Measurements from ENCODE around the gene SYT1. TPM values are rescaled to one million over a fixed set of nuclear protein-coding genes. Genes with fewer than 3 reads are reported as not detected.

SYT1 gene
- total and polyA plus RNA-seq, 2 of the 4 experiments (the other 2 are of a cell fraction): 2.8 to 3.0 TPM

- Histone ChIP-seq H3K9ac (ENCODE audit: low read depth, low read length) (no peak overlapping the region), H3K4me2 (ENCODE audit: low read depth, low read length) (no peak overlapping the region), H3K27me3 (ENCODE audit: control insufficient read depth, insufficient read depth, low read length) (no peaks in the 10 kb centered on the region; the same call in 1 of the 2 replicates), H3K9me1 (ENCODE audit: insufficient read depth, low read length) (peaks cover 3% of the 10 kb centered on the region; the same call in 1 of the 2 replicates), H2BK5ac (ENCODE audit: low read depth, low read length, poor library complexity, severe bottlenecking) (no peak overlapping the region), H4K8ac (ENCODE audit: low read depth in 2 of 2, low read length in 2 of 2) (no peak overlapping the region), H3K79me1 (ENCODE audit: low read depth in 1 of 2, low read length in 2 of 2) (no peaks in the 10 kb centered on the region), H3K23ac (ENCODE audit: low read depth, low read length) (no peak overlapping the region), H4K91ac (ENCODE audit: insufficient read depth, low read depth, low read length) (no peak overlapping the region), H3K4me3 (ENCODE audit: insufficient read depth, low read depth, low read length) (no peak overlapping the region), H3K4ac (ENCODE audit: low read depth, low read length) (no peak overlapping the region), H3K36me3 (ENCODE audit: control insufficient read depth, insufficient read depth, low read length) (no peaks in the 10 kb centered on the region), H2AK5ac (ENCODE audit: low read depth, low read length) (no peak overlapping the region), H2BK20ac (ENCODE audit: low read depth, low read length) (no peak overlapping the region), H3K56ac (ENCODE audit: extremely low read depth, insufficient read depth, low read length) (no peak overlapping the region), H4K5ac (ENCODE audit: low read depth, low read length) (no peak overlapping the region), H2AK9ac (replicated peaks; ENCODE audit: low read depth, low read length, poor library complexity) (no peak overlapping the region), H3K14ac (replicated peaks; ENCODE audit: low read depth, low read length) (no peak overlapping the region), H2BK15ac (ENCODE audit: low read depth, low read length) (no peak overlapping the region), H3K9me3 (ENCODE audit: control insufficient read depth, insufficient read depth, low read length) (no peaks in the 10 kb centered on the region), H2AFZ (replicated peaks; ENCODE audit: low read length, poor library complexity) (no peak overlapping the region), H2BK120ac (ENCODE audit: low read depth, low read length) (no peak overlapping the region), H3K4me1 (ENCODE audit: control insufficient read depth, insufficient read depth, low read length) (no peaks in the 10 kb centered on the region), H4K20me1 (ENCODE audit: insufficient read depth, low read length) (no peaks in the 10 kb centered on the region), H3K27ac (ENCODE audit: insufficient read depth, low read length) (no peak overlapping the region), H3K18ac (ENCODE audit: low read depth, low read length) (no peak overlapping the region)
- ChIA-PET POLR2A (ENCODE audit: unreplicated experiment) (no interaction called here), CTCF (no interaction called here)
- ATAC-seq (ENCODE audit: low read depth) (no peak), DNase-seq (no peak)
- no CpG with 5 or more reads among the region's 3 CpGs for WGBS, 2 experiments (ENCODE audit: extremely low coverage in 2 of 2, insufficient read length in 1 of 2)
- in situ Hi-C loops (cut with MboI; ENCODE audit: low sequenced_read_pairs): loop anchor here (25.0 kb wide), 1 partner anchor 1164 kb away; no protein-coding TSS in a partner anchor
- intact Hi-C loops (cut with micrococcal nuclease): no loop called here
- TF ChIP-seq POLR2A (IDR thresholded peaks at IDR 0.05; ENCODE audit: low read depth, low read length): no peak
- no peak for TF ChIP-seq MXI1 (IDR thresholded peaks at IDR 0.05; ENCODE audit: borderline replicate concordance, low read depth, low read length)
- TF ChIP-seq NFE2L2 (IDR thresholded peaks at IDR 0.05; ENCODE audit: low read depth, low read length): no peak
- no peak for TF ChIP-seq ELK1 (IDR thresholded peaks at IDR 0.05; ENCODE audit: borderline replicate concordance, low read depth, low read length)
- no peak for TF ChIP-seq MAFK (IDR thresholded peaks at IDR 0.05; ENCODE audit: low read depth, low read length)
- TF ChIP-seq RAD21 (IDR thresholded peaks at IDR 0.05; ENCODE audit: low read length): no peak
- no peak for TF ChIP-seq SMC3 (IDR thresholded peaks at IDR 0.05; ENCODE audit: low read depth, low read length)
- no peak for TF ChIP-seq CHD1 (IDR thresholded peaks at IDR 0.05; ENCODE audit: low read depth, low read length)
- TF ChIP-seq FOS (IDR thresholded peaks at IDR 0.05; ENCODE audit: low read depth, low read length): no peak
- no peak for TF ChIP-seq RFX5 (IDR thresholded peaks at IDR 0.05; ENCODE audit: low read depth, low read length)
- TF ChIP-seq CTCF (conservative IDR thresholded peaks at IDR 0.05; ENCODE audit: low read depth, low read length): no peak
- TF ChIP-seq BHLHE40 (IDR thresholded peaks at IDR 0.05; ENCODE audit: low read depth, low read length): no peak
- no peak for TF ChIP-seq USF2 (IDR thresholded peaks at IDR 0.05; ENCODE audit: low read depth, low read length)
- TF ChIP-seq MAZ (IDR thresholded peaks at IDR 0.05; ENCODE audit: borderline replicate concordance, low read depth, low read length): no peak
- TF ChIP-seq RCOR1 (IDR thresholded peaks at IDR 0.05; ENCODE audit: insufficient replicate concordance, low read length): no peak
- TF ChIP-seq CEBPB (IDR thresholded peaks at IDR 0.05; ENCODE audit: low read depth, low read length): no peak
- dilution Hi-C loops (cut with HindIII; ENCODE audit: low sequenced_read_pairs, unreplicated experiment): no loop called here
- no TSS peak for BruUV-seq (replicated peaks)
Measured at GRCh38 chr12:79351251-79351650, 486.7 kb downstream of the SYT1 start.
